Measurements from ENCODE around the gene CHP1.
"Not testable (repeated sequence)": the region's sequence is repeated elsewhere in the genome, so short reads cannot be mapped to it uniquely, and the experiment has no call there.

GRCh38 chr15:41235228-41235627 lies 4.2 kb downstream of the CHP1 start:
- not testable (repeated sequence) for TF ChIP-seq CTCF (IDR thresholded peaks at IDR 0.05; ENCODE audit: insufficient read depth, low read length)
- TF ChIP-seq, protein P1, sequence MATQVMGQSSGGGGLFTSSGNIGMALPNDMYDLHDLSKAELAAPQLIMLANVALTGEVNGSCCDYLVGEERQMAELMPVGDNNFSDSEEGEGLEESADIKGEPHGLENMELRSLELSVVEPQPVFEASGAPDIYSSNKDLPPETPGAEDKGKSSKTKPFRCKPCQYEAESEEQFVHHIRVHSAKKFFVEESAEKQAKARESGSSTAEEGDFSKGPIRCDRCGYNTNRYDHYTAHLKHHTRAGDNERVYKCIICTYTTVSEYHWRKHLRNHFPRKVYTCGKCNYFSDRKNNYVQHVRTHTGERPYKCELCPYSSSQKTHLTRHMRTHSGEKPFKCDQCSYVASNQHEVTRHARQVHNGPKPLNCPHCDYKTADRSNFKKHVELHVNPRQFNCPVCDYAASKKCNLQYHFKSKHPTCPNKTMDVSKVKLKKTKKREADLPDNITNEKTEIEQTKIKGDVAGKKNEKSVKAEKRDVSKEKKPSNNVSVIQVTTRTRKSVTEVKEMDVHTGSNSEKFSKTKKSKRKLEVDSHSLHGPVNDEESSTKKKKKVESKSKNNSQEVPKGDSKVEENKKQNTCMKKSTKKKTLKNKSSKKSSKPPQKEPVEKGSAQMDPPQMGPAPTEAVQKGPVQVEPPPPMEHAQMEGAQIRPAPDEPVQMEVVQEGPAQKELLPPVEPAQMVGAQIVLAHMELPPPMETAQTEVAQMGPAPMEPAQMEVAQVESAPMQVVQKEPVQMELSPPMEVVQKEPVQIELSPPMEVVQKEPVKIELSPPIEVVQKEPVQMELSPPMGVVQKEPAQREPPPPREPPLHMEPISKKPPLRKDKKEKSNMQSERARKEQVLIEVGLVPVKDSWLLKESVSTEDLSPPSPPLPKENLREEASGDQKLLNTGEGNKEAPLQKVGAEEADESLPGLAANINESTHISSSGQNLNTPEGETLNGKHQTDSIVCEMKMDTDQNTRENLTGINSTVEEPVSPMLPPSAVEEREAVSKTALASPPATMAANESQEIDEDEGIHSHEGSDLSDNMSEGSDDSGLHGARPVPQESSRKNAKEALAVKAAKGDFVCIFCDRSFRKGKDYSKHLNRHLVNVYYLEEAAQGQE (IDR thresholded peaks at IDR 0.05; ENCODE audit: insufficient replicate concordance, low read depth): not testable (repeated sequence)

All from HL-60 (cell line).